IPS-18c (cell line): ENCODE data around the gene KCNJ6.
"Not testable (repeated sequence)": the region's sequence is repeated elsewhere in the genome, so short reads cannot be mapped to it uniquely, and the experiment has no call there.

Experiments
- H3K4me3 ChIP-seq: 2 replicates; pipeline ENCODE4 v1.7.0; 2013; ENCODE audit warnings: low read depth, mild to moderate bottlenecking, low read length, moderate library complexity; ENCODE audit not compliant: insufficient read depth
- H3K9me3 ChIP-seq: one replicate; pipeline ENCODE4 v1.6.1; 2013; ENCODE audit warnings: mild to moderate bottlenecking, low read length, moderate library complexity; ENCODE audit not compliant: control insufficient read depth, insufficient read depth

KCNJ6 gene, protein sequence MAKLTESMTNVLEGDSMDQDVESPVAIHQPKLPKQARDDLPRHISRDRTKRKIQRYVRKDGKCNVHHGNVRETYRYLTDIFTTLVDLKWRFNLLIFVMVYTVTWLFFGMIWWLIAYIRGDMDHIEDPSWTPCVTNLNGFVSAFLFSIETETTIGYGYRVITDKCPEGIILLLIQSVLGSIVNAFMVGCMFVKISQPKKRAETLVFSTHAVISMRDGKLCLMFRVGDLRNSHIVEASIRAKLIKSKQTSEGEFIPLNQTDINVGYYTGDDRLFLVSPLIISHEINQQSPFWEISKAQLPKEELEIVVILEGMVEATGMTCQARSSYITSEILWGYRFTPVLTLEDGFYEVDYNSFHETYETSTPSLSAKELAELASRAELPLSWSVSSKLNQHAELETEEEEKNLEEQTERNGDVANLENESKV

DNA sequence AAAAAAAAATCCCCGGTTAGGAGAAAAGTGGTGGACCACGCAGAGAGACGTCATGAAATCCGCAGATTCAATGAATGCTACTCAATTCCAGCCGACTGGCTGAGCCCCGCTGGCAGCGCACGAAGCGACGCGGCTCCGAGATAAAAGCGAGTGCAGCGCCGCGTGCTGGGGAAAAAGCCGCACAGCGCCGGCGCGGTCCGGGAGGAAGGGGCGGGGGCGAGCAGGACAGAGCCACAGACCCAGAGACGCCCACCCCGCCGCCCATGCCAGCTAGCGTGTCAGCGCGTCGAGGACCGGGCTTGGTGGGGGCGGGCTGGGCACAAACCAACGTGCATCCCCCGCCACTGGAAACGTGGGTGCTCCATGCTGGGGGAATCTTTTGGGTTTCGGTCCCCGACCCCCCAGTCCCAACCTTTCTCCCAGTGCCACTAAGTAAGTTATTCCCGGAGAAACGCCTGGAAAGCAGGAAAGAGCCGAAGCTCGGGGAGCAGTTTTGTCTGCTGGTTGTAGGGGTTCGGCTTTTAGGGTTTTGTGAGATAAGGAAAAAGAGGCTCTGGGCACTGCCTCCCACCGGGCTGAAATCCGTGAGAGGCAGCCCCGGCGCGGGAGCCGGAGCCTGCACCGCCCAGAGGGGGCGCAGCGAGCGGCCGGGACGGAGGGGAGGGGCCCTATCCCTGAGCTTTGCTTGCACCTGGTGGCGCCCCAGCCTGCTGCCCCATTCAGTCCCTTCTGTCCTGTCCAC, at the start of gene KCNJ6:
TSS of gene KCNJ6 (minus strand) at position 148 of the 742 bp plus-strand sequence. CDS start 75,775 bp downstream, outside the sequence.
- peak within 1 kb of the TSS; percentile 77 for H3K4me3 ChIP-seq
- H3K9me3 ChIP-seq, result no peaks in the 10 kb centered on the region

DNA sequence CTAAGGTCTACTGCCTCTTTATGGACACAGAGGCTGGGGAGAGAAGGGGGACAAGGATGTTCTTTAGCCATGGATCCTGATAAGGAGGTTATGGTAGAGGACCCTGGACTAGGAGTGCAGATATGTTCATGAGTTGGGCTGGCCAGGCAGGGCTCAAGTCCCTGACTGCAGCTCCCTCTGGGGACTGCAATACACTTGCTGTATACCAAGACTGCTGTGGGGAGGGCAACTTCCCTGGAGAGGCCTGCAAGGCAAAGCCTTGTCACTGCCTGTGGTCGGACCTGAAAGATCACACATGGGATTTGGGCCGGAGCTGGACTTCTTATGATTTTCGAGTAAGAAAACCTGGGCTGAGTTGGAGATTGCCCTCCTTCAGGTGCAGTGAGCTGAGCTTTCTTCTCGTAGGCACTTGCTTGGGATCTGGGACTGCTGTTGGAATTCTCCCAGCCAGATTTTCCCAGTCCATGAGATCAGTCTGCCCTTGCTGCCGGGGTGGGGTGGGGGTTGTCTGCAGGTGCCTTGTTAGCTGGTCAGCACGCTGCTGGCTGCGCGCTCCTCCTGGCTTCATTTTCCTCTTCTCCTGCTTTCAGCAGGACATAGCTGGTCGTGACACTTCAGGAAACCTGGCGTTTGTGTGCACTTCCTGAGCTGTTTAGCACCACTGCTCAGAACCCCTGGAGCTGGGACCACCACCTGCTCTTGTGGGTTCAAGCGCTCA, 49.0 kb upstream of the KCNJ6 start:
- H3K9me3 ChIP-seq, result no peaks in the 10 kb centered on the region

DNA sequence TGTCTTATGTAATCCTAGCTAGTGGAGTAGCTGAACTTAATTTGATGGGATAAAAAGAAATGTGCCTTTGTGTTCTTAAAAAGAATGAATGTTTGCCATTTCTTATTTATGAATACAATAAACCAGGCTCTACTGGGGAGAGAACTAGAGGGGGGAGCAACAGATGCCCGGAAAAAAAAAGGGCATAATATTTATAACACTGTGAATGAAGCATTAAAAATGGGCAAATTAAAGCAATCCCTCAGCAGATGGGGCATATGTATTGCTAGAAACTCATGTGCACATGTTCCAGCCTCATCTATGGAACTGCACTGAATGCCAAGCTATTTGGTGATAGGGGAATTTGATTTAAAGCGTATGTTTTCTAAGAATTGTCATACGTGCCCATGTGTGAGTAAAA, 42.3 kb upstream of the KCNJ6 start:
- H3K4me3 ChIP-seq, result no peak overlapping the region

More for the DNA sequence above, 49.0 kb upstream of the KCNJ6 start:
- H3K4me3 ChIP-seq, result no peak overlapping the region

DNA sequence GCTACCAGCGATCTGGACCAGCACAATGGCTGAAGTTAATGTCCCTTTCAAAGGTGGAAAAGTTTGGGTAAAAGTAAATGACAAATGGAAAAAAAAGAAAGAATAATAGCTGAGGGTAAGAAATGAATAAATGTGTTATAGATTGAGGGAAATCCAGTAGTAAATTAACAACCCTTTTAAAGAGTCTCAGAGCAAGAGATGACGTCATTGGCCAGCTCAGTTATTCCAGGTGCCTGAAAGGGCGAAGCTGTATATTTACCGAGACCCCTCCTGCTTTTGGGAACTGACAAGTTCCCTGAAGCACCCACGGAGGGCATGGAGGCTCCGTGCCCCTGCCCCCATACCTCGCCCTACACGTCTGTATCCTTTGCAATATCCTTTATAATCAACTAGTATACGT, 40.5 kb upstream of the KCNJ6 start:
- Histone ChIP-seq H3K9me3 (no peaks in the 10 kb centered on the region), H3K4me3 (no peak overlapping the region)

More for the DNA sequence above, 42.3 kb upstream of the KCNJ6 start:
- no peaks in the 10 kb centered on the region for H3K9me3 ChIP-seq

DNA sequence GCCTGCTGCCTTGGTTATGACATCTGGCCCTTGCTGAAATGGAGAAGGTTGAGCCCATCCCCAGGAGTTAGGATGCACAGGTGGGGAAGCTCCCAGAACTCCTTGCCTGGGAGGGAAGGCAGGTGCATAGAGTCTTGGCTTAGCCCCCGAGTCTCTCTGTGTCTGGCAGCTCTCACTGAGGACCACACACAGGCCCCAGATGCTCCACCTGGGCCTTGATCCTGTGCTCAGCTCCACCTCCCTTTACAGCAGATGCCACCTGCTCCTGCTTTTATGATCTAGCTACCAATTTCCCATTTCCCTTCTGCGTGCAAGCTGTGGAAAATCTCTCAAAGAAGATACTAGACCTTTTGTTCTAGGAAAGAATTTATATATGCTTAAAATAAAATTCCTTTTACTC, 28.8 kb upstream of the KCNJ6 start:
- Histone ChIP-seq H3K4me3 (no peak overlapping the region), H3K9me3 (no peaks in the 10 kb centered on the region)

DNA sequence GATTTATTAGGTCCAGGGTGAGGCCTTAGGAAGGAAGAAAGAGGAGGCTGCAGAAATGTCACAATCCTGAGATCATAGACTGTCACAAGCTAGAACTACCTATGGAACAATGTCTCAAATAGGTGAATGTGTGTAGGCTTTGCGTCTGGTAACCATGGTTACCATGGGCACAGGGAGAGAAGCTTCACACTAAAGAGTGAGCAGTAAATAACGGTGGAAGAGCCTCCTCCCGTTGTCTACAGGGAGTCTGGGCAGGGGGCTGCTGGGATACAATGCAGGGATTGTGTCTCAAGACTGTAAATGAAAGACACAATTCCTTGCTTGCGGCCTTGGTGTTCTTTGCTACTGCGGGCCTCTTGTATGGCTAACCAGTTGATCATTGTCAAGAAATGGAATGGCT, 28.2 kb upstream of the KCNJ6 start:
- Histone ChIP-seq H3K4me3 (no peak overlapping the region), H3K9me3 (no peaks in the 10 kb centered on the region)

DNA sequence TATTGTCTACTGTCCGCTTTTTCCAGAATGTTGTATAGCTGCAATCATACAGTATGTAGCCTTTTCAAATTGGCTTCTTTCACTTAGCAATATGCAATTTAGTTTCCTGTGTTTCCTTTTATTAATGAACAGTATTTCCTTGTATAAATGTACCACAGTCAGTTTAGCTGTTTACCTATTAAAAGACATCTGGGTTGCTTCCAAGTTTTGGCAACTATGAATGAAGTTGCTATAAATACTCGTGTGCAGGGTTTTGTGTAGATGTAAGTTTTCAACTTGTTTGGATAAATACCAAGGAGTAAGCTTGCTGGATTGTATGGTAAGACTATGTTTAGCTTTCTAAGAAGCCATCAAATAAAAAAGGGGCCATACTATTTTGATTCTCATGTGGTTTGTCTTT, 24.4 kb upstream of the KCNJ6 start:
- H3K4me3 ChIP-seq, result no peak overlapping the region
- H3K9me3 ChIP-seq, result no peaks in the 10 kb centered on the region

DNA sequence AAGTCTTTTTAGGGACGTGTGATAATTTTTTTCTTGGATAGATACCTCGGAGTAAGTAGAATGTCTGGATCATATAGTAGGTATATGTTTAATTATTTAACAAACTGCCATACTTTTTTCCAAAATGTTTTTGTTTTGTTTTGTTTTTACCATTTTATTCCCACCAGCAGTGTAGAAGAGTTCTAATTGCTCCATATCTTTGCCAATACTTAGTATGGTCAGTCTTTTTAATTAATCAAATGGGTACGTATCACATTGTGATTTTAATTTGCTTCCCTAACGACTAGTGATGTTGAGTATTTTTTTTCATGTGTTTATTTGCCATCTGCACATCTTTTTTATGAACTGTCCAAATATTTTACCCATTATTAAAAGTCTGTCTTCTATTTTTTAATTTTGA, 23.6 kb upstream of the KCNJ6 start:
- Histone ChIP-seq H3K4me3 (no peak overlapping the region), H3K9me3 (no peaks in the 10 kb centered on the region)

DNA sequence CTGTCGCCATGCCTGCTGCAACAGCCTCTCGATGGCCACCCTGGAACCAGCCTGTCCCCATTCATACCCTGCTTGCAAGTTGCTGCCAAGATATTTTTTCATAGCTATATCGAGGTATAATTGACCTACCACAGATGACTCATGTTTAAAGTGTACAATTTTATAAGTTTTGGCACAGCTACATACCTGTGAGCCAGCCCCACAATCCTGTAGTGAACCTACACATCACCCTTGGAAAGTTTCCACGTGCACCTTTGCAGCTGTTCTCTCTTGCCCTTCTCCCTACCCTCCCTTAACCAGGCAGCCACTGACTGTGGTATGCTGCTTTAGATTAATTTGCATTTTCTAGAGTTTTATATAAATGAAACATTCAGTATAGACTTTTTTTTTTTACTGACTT, 23.0 kb upstream of the KCNJ6 start:
- Histone ChIP-seq H3K4me3 (no peak overlapping the region), H3K9me3 (no peaks in the 10 kb centered on the region)

DNA sequence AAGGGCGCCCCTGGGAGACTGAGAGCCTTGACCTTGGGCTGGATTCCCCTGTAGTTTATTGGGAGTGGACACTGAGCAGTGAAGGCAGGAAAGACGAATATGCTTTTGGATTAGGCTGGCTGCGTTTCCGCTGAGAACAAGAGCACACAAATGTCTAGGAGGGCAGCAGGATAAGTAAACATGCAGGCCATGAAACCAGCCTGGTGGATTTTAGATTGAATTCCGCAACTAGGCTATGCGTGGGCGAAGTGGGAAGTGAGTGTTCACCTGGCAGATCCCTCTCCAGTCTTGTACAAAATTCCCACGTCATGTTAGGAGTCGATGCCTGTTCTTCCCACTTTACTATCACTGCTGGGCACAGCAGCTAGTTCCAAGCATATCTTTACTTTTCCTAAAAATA, 21.4 kb upstream of the KCNJ6 start:
- H3K9me3 ChIP-seq, result peaks cover 2% of the 10 kb centered on the region

DNA sequence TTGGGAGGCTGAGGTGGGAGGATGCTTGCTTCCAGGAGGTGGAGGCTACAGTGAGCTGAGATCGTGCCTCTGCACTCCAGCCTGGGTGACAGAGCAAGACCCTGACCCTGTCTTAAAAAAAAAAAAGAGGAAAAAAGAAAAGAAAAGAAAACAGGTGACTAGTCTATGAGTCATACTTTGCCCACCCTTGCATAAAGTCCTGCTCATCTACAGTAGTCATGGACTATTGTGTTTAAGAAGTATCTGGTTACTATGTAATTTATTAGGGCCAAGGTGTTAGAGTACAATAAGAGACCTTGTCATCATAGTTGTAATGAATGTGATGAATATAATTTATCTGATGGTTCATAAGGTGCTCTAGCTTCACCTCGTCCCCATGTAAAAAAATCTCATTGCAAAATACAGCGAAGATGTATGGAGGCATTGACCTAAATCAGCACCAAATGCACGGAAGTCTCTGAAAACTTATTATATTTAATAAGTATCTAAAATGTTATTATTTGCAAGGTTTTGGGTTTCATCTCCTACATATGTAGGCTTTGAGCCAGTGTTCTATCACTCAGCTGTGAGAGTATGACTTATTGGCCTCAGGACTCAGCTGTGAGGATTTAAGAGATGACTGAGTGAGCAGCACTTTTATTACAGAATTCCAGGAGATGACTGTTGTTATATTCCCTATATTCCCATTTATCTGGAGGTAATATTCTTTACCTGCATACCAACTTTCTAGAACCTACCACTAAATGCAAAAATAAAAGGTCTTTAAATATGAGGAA, 19.9 kb upstream of the KCNJ6 start:
- Histone ChIP-seq H3K9me3 (peaks cover 2% of the 10 kb centered on the region), H3K4me3 (no peak overlapping the region)

More for the DNA sequence above, 21.4 kb upstream of the KCNJ6 start:
- no peak overlapping the region for H3K4me3 ChIP-seq

DNA sequence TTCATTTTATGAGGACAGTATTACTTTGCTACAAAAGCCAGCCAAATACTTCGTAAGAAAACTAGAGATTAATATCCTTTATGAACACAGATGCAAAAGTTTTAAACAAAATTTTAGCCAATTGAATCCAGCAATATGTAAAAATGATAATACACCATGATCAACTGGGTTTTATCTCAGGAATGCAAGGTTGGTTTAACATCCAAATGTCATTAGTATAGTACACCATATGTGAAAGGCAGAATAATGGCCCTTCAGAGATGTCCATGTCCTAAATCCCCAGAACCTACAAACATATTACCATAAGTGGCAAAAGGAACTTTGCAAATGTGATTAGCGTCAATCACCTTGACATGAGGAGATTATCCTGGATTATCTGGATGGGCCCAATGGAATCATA, 16.7 kb upstream of the KCNJ6 start:
- Histone ChIP-seq H3K9me3 (peaks cover 2% of the 10 kb centered on the region), H3K4me3 (no peak overlapping the region; the same call in 1 of the 2 replicates)

DNA sequence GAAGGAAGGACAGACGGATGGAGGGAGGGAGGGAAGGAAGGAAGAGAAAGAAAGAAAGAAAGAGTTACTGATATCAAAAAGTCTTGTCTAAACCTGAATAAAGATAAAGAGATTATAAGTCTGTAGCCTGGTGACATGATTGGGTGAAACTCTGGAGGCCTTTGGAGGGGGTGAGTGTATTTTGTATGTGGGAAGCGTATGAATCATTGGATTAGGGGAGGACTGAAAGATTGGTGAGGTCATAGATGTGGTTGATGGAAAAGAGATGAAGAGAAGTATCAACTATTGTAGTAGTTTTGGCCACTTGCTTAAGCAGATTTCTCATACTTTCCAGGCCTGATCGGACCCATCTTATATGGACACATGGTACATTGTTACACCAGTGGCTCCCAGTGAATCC, 11.5 kb upstream of the KCNJ6 start:
- Histone ChIP-seq H3K4me3 (no peak overlapping the region), H3K9me3 (no peaks in the 10 kb centered on the region)

DNA sequence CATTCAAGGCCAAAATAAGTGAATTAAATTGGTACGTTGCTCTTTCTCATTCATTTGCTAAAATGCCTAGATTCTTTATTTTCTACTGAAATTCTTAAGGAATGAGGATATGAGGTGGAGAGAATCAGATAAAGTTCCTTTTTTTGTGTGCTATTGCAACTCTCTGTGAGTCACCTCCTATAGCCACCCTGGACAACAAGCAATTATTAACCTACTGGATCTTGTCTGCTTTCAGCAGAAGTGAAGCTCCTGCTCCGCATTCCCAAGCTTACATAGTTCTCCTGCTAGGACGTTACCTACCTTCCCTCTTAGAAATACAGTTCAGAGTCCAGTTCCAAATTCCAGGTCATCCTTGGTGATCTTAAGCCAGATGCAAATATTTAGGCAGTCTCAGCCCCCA, 4.8 kb upstream of the KCNJ6 start:
- no peak overlapping the region for H3K4me3 ChIP-seq
- no peaks in the 10 kb centered on the region for H3K9me3 ChIP-seq

DNA sequence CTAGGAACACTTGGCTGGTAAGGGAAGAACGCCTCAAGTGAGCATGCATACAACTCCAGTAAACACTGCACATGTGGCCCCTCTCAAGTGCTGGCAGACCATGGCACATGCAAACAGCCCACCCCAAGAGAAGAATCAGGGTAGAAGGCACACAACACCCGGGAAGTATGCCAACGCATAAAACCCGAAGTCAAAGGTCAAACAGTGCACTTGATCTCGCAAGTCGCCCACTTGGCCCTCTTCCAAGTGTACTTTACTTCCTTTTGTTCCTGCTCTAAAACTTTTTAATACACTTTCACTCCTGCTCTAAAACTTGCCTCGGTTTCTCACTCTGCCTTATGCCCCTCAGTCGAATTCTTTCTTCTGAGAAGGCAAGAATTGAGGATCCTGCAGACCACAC, 4.0 kb upstream of the KCNJ6 start:
- H3K4me3 ChIP-seq, H3K9me3 ChIP-seq: not testable (repeated sequence)

DNA sequence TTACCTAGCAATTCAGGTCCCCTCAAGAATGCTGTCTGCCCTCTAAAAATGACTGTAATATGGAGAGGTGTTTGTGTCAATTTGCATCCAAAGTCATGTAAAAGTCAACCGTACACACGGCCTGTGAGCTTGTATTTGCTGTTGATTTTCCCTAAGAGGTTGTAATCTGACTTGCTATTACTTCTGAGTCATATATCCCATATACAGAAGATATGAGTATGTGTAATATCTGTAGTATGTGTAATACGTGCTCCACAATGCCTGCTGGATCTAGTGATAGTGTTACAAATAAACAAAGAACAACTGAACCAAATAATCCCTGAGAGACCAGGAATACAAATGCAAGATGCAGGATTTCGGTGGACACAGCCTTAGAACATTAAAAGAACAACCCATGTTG, 1.4 kb upstream of the KCNJ6 start:
- Histone ChIP-seq H3K4me3 (no peak overlapping the region), H3K9me3 (no peaks in the 10 kb centered on the region)

DNA sequence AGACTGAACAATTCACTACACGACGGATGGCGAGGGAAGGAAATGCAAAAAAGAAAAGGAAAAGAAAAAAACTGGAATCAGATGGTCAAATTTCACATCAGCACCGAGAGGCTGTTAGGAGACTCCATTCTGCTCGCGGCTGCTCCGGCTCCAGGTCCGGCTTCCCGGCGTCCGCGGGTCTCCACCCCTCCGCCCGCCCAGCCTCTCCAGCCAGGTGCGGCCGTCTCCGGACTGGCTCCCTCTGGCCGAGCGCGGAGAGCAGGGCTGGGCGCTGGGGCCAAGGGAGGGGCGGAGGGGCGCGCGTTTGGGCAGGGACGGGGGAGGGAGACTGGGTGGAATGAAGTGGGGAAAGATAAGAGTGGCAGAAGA, 332 bp downstream of the KCNJ6 start:
- peak overlapping the region; percentile 77 for H3K4me3 ChIP-seq

More for the DNA sequence above, 332 bp downstream of the KCNJ6 start:
- no peaks in the 10 kb centered on the region for H3K9me3 ChIP-seq
